Hepatocyte (in vitro differentiated cells): ENCODE results near the gene LSAMP.

Source experiments
- EZH2 ChIP-seq: fragments of 200-600 bp; sonication (generic); IDR thresholded peaks from 2 replicates; pipeline ENCODE4 v1.6.1; 2016; ENCODE audit warnings: antibody characterized with exemption, mild to moderate bottlenecking, borderline replicate concordance
- EZH2phosphoT487 ChIP-seq: fragments of 200-600 bp; sonication (generic); IDR thresholded peaks from one replicate; pipeline ENCODE4 v1.6.1; 2018; ENCODE audit warnings: antibody characterized with exemption, mild to moderate bottlenecking, low read depth, moderate library complexity; ENCODE audit not compliant: unreplicated experiment, severe bottlenecking
- TF ChIP-seq, protein P1 (sequence below): fragments of 200-600 bp; sonication (generic); IDR thresholded peaks from 2 replicates; pipeline ENCODE4 v1.5.1; 2016; ENCODE audit warnings: antibody characterized with exemption, mild to moderate bottlenecking; ENCODE audit not compliant: poor library complexity

- TF ChIP-seq, protein P1, sequence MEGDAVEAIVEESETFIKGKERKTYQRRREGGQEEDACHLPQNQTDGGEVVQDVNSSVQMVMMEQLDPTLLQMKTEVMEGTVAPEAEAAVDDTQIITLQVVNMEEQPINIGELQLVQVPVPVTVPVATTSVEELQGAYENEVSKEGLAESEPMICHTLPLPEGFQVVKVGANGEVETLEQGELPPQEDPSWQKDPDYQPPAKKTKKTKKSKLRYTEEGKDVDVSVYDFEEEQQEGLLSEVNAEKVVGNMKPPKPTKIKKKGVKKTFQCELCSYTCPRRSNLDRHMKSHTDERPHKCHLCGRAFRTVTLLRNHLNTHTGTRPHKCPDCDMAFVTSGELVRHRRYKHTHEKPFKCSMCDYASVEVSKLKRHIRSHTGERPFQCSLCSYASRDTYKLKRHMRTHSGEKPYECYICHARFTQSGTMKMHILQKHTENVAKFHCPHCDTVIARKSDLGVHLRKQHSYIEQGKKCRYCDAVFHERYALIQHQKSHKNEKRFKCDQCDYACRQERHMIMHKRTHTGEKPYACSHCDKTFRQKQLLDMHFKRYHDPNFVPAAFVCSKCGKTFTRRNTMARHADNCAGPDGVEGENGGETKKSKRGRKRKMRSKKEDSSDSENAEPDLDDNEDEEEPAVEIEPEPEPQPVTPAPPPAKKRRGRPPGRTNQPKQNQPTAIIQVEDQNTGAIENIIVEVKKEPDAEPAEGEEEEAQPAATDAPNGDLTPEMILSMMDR, result no peak
- TF ChIP-seq EZH2 (no peak), EZH2phosphoT487 (no peak)
Observed at GRCh38 chr3:116444115-116444747, 1.1 kb downstream of the LSAMP start.
